Measurements from ENCODE around the gene EHD2.

- TF ChIP-seq CTCF (conservative IDR thresholded peaks at IDR 0.05 in 1 of 2, IDR thresholded peaks at IDR 0.05 in 1 of 2; ENCODE audit: low read depth in 1 of 2, low read length in 2 of 2) (no peak), EZH2 (IDR thresholded peaks at IDR 0.05; ENCODE audit: low read length, missing control alignments) (no peak)
Observed at GRCh38 chr19:47745010-47745901, 32.0 kb downstream of the EHD2 start, which contains the start of gene NOP53.
